Activated T-cell treated with anti-CD3 and anti-CD28 coated beads, Interleukin-2, amount 50 U/mL, for 4 hours (primary cell): ENCODE data around the gene CEP57L1. TPM values are rescaled to one million over a fixed set of nuclear protein-coding genes. Genes with fewer than 3 reads are reported as not detected.
"Not testable (repeated sequence)": the region's sequence is repeated elsewhere in the genome, so short reads cannot be mapped to it uniquely, and the experiment has no call there.

Source experiments
- ATAC-seq, 2 donors: fragments of 200-7000 bp; cut with Tn5 transposase; one replicate each; pipeline ENCODE4 v1.10.0; 2021
- DNase-seq: peaks from one replicate; pipeline ENCODE4 v3.0.0-alpha.2; 2020
- H3K27me3 Mint-ChIP-seq: one replicate; pipeline ENCODE4 v1.8.0; 2021; ENCODE audit warnings: low read depth, mixed read lengths
- H3K36me3 Mint-ChIP-seq: one replicate; pipeline ENCODE4 v1.8.0; 2022; ENCODE audit warnings: mixed read lengths; ENCODE audit not compliant: insufficient read depth
- H3K4me1 Mint-ChIP-seq: one replicate; pipeline ENCODE4 v1.8.0; 2021; ENCODE audit warnings: low read depth, mixed read lengths
- H3K4me3 Mint-ChIP-seq: one replicate; pipeline ENCODE4 v1.8.0; 2021; ENCODE audit warnings: mild to moderate bottlenecking, moderate library complexity, mixed read lengths
- H3K9me3 Mint-ChIP-seq: one replicate; pipeline ENCODE4 v1.8.0; 2021; ENCODE audit warnings: mixed read lengths
- total RNA-seq, 3 donors: library from RNA; stranded (reverse); gene quantifications; one replicate each; pipeline ENCODE4 v1.2.1, GENCODE V29; 2021

CEP57L1 gene
- total RNA-seq, 3 donors from 2014 or later: 7.5 to 8.2 (median 7.6) TPM

GRCh38 chr6:109148251-109148650 is 52.9 kb downstream of the CEP57L1 start:
- H3K27me3 Mint-ChIP-seq, DNase-seq, H3K9me3 Mint-ChIP-seq, H3K4me1 Mint-ChIP-seq, H3K4me3 Mint-ChIP-seq, ATAC-seq: not testable (repeated sequence)
- peaks cover 19% of the 10 kb centered on the region for H3K36me3 Mint-ChIP-seq

- peaks cover 19% of the 10 kb centered on the region for H3K36me3 Mint-ChIP-seq
- H3K4me1 Mint-ChIP-seq, H3K9me3 Mint-ChIP-seq, DNase-seq, ATAC-seq, H3K4me3 Mint-ChIP-seq, H3K27me3 Mint-ChIP-seq: not testable (repeated sequence)
Measured at GRCh38 chr6:109148716-109149115, 53.4 kb downstream of the CEP57L1 start.

- no peaks in the 10 kb centered on the region for H3K27me3 Mint-ChIP-seq
- no peak for DNase-seq
- H3K4me3 Mint-ChIP-seq: no peak overlapping the region
- peaks cover 28% of the 10 kb centered on the region for H3K36me3 Mint-ChIP-seq
- no peaks in the 10 kb centered on the region for H3K4me1 Mint-ChIP-seq
- peaks cover 9% of the 10 kb centered on the region for H3K9me3 Mint-ChIP-seq
- ATAC-seq: no peak
Measured at GRCh38 chr6:109153752-109154151, 58.4 kb downstream of the CEP57L1 start.

- Mint-ChIP-seq H3K36me3 (peaks cover 4% of the 10 kb centered on the region), H3K4me1 (no peaks in the 10 kb centered on the region), H3K4me3 (no peak overlapping the region), H3K9me3 (no peaks in the 10 kb centered on the region), H3K27me3 (no peaks in the 10 kb centered on the region)
- ATAC-seq: no peak
- DNase-seq: no peak
Measured at GRCh38 chr6:109164331-109164730, 69.0 kb downstream of the CEP57L1 start.

- no peak overlapping the region for H3K4me3 Mint-ChIP-seq
- ATAC-seq: no peak
- no peaks in the 10 kb centered on the region for H3K9me3 Mint-ChIP-seq
- H3K4me1 Mint-ChIP-seq: no peaks in the 10 kb centered on the region
- DNase-seq: no peak
- H3K27me3 Mint-ChIP-seq: no peaks in the 10 kb centered on the region
- peaks cover 1% of the 10 kb centered on the region for H3K36me3 Mint-ChIP-seq
Measured at GRCh38 chr6:109165392-109165974, 70.2 kb downstream of the CEP57L1 start.

GRCh38 chr6:109166673-109167072 is 71.4 kb downstream of the CEP57L1 start:
- ATAC-seq: no peak
- no peak for DNase-seq
- Mint-ChIP-seq H3K27me3 (no peaks in the 10 kb centered on the region), H3K4me1 (no peaks in the 10 kb centered on the region), H3K4me3 (no peak overlapping the region), H3K9me3 (no peaks in the 10 kb centered on the region), H3K36me3 (peaks cover 1% of the 10 kb centered on the region)

GRCh38 chr6:109167562-109167961 is 72.3 kb downstream of the CEP57L1 start:
- Mint-ChIP-seq H3K9me3 (no peaks in the 10 kb centered on the region), H3K36me3 (peaks cover under 1% of the 10 kb centered on the region), H3K27me3 (no peaks in the 10 kb centered on the region), H3K4me1 (no peaks in the 10 kb centered on the region), H3K4me3 (no peak overlapping the region)
- ATAC-seq (no peak), DNase-seq (no peak)

- Mint-ChIP-seq H3K9me3 (peaks cover 5% of the 10 kb centered on the region), H3K4me3 (no peak overlapping the region), H3K4me1 (no peaks in the 10 kb centered on the region), H3K36me3 (no peaks in the 10 kb centered on the region), H3K27me3 (peaks cover 10% of the 10 kb centered on the region)
- no peak for DNase-seq
- no peak for ATAC-seq
Measured at GRCh38 chr6:109170333-109170732, 75.0 kb downstream of the CEP57L1 start.

- DNase-seq (no peak), ATAC-seq (no peak)
- Mint-ChIP-seq H3K36me3 (no peaks in the 10 kb centered on the region), H3K9me3 (peaks cover 5% of the 10 kb centered on the region), H3K27me3 (peaks cover 27% of the 10 kb centered on the region), H3K4me1 (no peaks in the 10 kb centered on the region), H3K4me3 (no peak overlapping the region)
Measured at GRCh38 chr6:109172101-109172746, 76.9 kb downstream of the CEP57L1 start.

GRCh38 chr6:109174916-109175315 is 79.6 kb downstream of the CEP57L1 start:
- H3K9me3 Mint-ChIP-seq: peaks cover 5% of the 10 kb centered on the region
- ATAC-seq (no peak), DNase-seq (no peak)
- no peaks in the 10 kb centered on the region for H3K36me3 Mint-ChIP-seq
- H3K4me1 Mint-ChIP-seq: no peaks in the 10 kb centered on the region
- peaks cover 30% of the 10 kb centered on the region for H3K27me3 Mint-ChIP-seq
- no peak overlapping the region for H3K4me3 Mint-ChIP-seq

- no peaks in the 10 kb centered on the region for H3K4me1 Mint-ChIP-seq
Measured at GRCh38 chr6:109178921-109179320, 83.6 kb downstream of the CEP57L1 start.

GRCh38 chr6:109179507-109179906 is 84.2 kb downstream of the CEP57L1 start:
- ATAC-seq: no peak
- H3K4me1 Mint-ChIP-seq: no peaks in the 10 kb centered on the region
- no peak overlapping the region for H3K4me3 Mint-ChIP-seq
- H3K36me3 Mint-ChIP-seq: no peaks in the 10 kb centered on the region
- no peak for DNase-seq
- peaks cover 5% of the 10 kb centered on the region for H3K9me3 Mint-ChIP-seq
- peaks cover 37% of the 10 kb centered on the region for H3K27me3 Mint-ChIP-seq

More at GRCh38 chr6:109178921-109179320, 83.6 kb downstream of the CEP57L1 start:
- DNase-seq (no peak), ATAC-seq (no peak)
- Mint-ChIP-seq H3K27me3 (peaks cover 41% of the 10 kb centered on the region), H3K36me3 (no peaks in the 10 kb centered on the region), H3K9me3 (peaks cover 5% of the 10 kb centered on the region), H3K4me3 (no peak overlapping the region)

GRCh38 chr6:109182578-109182977 is 87.3 kb downstream of the CEP57L1 start:
- H3K4me3 Mint-ChIP-seq: no peak overlapping the region
- no peaks in the 10 kb centered on the region for H3K4me1 Mint-ChIP-seq
- ATAC-seq (no peak), DNase-seq (no peak)
- H3K36me3 Mint-ChIP-seq: no peaks in the 10 kb centered on the region
- peaks cover 24% of the 10 kb centered on the region for H3K27me3 Mint-ChIP-seq
- H3K9me3 Mint-ChIP-seq: no peaks in the 10 kb centered on the region

GRCh38 chr6:109183109-109183650 is 87.9 kb downstream of the CEP57L1 start:
- H3K36me3 Mint-ChIP-seq: no peaks in the 10 kb centered on the region
- H3K4me3 Mint-ChIP-seq: no peak overlapping the region
- no peak for ATAC-seq
- H3K9me3 Mint-ChIP-seq: no peaks in the 10 kb centered on the region
- no peaks in the 10 kb centered on the region for H3K4me1 Mint-ChIP-seq
- peaks cover 22% of the 10 kb centered on the region for H3K27me3 Mint-ChIP-seq
- no peak for DNase-seq

GRCh38 chr6:109184638-109185037 is 89.3 kb downstream of the CEP57L1 start:
- DNase-seq: no peak

More at GRCh38 chr6:109184638-109185037, 89.3 kb downstream of the CEP57L1 start:
- Mint-ChIP-seq H3K4me1 (no peaks in the 10 kb centered on the region), H3K36me3 (no peaks in the 10 kb centered on the region), H3K27me3 (peaks cover 22% of the 10 kb centered on the region), H3K4me3 (no peak overlapping the region), H3K9me3 (no peaks in the 10 kb centered on the region)
- ATAC-seq: no peak
